AG09309 (cell line): ENCODE measurements around the gene SGF29.
A peak's percentile ranks its signal among the peaks of the same experiment; 100 is the strongest.
"Not testable (repeated sequence)": the region's sequence is repeated elsewhere in the genome, so short reads cannot be mapped to it uniquely, and the experiment has no call there.

ENCODE experiments used
- DNase-seq: peaks from one replicate; pipeline ENCODE4 v3.0.0-alpha.2; 2010; ENCODE audit warnings: low read depth
- H3K4me3 ChIP-seq: 2 replicates; pipeline ENCODE4 v1.5.1; 2011; ENCODE audit warnings: mild to moderate bottlenecking, low read depth, low read length, moderate library complexity; ENCODE audit not compliant: control insufficient read depth
- TF ChIP-seq, protein P1 (sequence below): IDR thresholded peaks from 2 replicates; pipeline ENCODE4 v1.5.1; 2011; ENCODE audit warnings: mild to moderate bottlenecking, low read depth, low read length, inconsistent platforms; ENCODE audit not compliant: insufficient read depth, control insufficient read depth; ENCODE audit errors: missing control alignments

The SGF29 gene

DNA sequence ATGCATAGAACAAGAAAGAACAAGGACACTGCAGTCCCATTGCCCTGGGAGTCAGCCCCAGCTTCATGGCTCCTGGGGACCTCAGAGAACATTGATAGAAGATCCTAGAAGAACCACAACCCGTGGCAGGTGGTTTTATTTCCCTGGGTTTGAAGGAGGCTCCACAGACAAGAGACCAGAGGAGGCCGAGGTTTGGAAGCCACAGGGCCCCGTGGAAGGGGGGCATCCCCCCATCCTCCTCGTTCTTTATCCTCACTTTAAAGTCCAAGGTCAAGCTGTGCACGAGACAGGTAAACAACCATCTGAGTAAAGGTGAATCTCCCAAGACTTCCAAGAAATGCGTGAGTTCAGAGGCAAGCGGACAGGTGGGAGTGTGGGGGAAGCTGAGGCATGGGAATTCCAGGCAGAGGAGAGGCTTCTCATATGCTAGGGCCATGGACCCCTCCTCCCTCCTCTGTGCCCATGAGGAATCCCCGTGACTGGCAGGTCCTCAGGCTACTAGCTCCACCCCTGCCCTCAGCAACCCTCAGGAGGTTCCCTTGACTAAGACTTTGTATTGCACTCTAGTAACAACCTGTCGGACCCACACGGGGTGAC, 57.0 kb downstream of the SGF29 start:
- TF ChIP-seq, protein P1, sequence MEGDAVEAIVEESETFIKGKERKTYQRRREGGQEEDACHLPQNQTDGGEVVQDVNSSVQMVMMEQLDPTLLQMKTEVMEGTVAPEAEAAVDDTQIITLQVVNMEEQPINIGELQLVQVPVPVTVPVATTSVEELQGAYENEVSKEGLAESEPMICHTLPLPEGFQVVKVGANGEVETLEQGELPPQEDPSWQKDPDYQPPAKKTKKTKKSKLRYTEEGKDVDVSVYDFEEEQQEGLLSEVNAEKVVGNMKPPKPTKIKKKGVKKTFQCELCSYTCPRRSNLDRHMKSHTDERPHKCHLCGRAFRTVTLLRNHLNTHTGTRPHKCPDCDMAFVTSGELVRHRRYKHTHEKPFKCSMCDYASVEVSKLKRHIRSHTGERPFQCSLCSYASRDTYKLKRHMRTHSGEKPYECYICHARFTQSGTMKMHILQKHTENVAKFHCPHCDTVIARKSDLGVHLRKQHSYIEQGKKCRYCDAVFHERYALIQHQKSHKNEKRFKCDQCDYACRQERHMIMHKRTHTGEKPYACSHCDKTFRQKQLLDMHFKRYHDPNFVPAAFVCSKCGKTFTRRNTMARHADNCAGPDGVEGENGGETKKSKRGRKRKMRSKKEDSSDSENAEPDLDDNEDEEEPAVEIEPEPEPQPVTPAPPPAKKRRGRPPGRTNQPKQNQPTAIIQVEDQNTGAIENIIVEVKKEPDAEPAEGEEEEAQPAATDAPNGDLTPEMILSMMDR = no peak
- no peak overlapping the region for H3K4me3 ChIP-seq
- DNase-seq = no peak

DNA sequence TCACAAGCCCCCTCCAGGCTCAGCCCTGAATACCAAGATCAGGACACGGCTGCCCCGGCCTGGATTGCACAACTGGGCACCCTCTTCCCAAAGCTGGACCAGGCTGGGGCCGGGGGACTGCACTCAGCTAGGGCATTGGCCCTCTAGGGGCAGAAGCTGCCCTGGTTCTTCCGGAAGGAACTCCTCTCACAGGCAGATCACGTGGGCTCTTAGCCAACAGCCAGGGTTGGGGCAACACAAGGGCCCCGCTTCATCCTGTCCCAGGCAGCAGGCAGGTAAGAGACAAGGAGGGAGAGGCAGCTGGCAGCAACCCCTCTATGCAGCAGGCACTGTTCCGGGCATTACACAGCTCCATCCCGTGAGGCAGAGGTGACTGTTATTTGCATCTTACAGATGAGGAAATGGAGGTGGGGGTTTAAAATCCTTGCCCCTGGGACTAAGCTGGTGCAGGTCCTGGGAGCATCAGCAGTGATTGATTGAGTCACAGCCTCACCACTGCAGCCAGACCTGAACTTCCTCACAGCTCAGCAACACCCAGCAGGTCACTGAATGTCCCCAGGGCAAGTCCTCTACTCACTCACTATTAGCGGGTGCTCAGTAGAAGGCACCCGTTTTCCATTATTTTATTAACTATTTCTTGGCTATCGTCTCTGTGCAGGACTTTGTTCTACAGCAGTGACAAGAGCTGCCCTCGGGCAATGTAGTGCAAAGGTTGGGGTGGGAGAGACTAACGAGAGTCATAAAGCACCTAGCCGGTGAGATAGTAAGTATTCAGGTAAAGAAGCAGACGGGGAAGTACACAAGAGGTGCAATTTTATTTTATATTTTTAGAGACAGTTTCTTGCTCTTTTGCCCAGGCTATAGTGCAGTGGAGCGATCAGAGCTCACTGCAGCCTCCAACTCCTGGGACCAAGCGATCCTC, 58.9 kb downstream of the SGF29 start:
- DNase-seq = not testable (repeated sequence)

DNA sequence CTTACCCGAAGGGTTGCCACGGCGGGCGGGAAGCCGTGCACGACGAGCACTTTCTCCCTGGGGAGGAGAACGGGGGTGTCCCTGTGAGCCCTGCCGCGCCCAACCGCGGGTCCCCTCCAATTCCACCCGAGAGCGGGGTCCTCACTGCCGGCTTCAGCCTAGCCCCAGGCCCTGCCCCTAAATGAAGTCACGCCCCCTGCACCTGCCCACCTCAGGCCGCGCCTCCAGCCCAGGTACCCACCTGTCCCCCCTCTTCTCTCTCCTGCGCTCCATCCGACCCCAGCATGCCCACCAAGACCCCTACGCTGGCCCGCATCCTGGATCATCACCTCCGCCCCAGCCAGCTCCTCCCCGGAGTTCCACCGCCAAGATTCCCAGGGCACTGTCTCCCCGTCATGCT, 60.2 kb downstream of the SGF29 start:
- not testable (repeated sequence) for DNase-seq, H3K4me3 ChIP-seq

More for the DNA sequence above, 58.9 kb downstream of the SGF29 start:
- not testable (repeated sequence) for H3K4me3 ChIP-seq

DNA sequence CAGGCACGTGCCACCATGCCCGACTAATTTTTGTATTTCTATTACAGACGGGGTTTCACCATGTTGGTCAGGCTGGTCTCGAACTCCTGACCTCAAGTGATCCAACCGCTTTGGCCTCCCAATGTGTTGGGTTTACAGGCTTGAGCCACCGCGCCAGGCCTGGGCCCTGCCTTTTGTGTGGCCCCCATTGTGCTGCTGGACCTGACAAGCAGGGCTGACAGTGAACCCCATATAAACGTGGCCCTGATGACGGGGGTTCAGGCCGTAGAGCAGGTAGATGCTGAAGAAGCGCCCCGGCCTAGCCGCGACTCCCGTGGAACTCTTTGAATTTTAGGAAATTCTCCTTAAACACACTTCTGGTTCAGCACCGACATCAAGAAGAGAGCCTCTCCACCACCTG, 60.8 kb downstream of the SGF29 start:
- H3K4me3 ChIP-seq = not testable (repeated sequence)

DNA sequence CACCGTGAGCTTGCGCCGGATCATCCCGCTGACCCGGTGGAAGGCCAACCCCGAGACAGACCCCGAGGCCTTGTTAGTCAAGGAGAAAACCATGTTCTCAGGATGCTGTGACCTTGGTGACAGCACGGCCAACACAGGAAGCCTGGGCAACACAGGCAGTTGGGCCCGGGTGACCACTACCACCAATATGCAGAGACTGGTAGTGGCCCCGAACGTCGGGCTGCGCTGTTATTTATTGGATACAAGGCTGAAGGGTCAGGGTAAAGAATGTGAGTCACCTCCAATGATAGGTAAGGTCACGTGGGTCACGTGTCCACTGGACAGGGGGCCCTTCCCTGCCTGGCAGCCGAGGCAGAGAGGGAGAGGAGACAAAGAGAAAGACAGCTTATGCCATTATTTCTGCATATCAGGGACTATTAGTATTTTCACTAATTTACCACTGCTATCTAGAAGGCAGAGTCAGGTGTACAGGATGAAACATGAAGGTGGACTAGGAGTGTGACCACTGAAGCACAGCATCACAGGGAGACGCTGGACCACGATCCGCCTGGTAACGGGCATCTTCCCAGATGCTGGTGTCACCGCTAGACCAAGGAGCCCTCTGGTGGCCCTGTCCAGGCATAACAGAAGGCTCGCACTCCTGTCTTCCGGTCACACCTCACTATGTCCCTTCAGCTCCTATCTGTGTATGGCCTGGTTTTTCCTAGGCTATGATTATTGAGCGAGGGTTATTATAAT, 61.9 kb downstream of the SGF29 start:
- DNase-seq, H3K4me3 ChIP-seq: not testable (repeated sequence)
- TF ChIP-seq, protein P1 = peak; percentile 60

More for the DNA sequence above, 60.8 kb downstream of the SGF29 start:
- DNase-seq = not testable (repeated sequence)

DNA sequence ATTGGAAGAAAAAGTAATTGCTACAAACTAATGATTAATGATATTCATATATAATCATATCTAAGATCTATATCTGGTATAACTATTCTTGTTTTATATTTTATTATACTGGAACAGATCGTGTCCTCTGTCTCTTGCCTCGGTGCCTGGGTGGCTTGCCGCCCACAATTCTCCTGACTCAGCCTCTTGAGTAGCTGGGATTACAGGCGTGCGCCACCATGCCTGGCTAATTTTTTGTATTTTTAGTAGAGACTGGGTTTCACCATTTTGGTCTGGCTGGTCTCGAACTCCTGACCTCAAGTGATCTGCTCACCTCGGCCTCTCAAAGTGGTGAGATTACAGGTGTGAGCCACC, 62.5 kb downstream of the SGF29 start:
- not testable (repeated sequence) for H3K4me3 ChIP-seq, DNase-seq

DNA sequence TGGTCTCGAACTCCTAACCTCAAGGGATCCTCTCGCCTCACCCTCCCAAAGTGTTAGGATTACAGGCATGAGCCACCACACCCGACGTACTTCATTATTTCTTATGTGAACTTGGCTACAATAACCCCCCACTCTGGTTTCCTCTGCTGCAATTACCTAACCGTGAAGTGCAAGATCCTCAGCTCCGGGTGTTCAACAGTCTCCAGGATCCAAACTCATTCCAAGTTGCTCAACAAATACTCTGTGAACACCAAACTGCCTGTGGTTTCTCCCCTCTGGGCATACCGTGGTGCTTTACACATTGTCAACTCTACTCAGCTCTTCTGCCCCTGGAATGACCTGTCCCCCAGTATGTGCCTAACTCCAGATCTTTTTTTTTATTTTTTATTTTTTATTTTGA, 62.9 kb downstream of the SGF29 start:
- TF ChIP-seq, protein P1 = no peak
- no peak for DNase-seq

DNA sequence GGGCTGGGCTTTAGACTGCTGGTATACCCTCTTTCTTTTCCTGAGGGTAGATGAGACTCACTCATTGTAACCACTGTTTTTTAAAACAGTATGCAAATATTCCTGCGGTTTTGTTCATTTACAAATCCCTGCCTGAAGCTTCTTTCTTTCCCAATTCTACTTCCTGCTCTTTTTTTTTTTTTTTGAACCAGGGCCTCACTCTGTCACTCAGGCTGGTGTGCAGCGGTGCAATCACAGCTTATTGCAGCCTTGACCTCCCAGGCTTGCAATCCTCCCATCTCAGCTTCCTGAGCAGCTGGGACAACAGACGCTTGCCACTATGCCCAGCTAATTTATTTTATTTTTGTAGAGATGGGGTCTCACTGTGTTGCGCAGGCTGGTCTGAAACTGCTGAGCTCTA, 64.2 kb downstream of the SGF29 start:
- H3K4me3 ChIP-seq = no peak overlapping the region
- TF ChIP-seq, protein P1 = no peak
- DNase-seq = no peak

More for the DNA sequence above, 62.9 kb downstream of the SGF29 start:
- no peak overlapping the region for H3K4me3 ChIP-seq

DNA sequence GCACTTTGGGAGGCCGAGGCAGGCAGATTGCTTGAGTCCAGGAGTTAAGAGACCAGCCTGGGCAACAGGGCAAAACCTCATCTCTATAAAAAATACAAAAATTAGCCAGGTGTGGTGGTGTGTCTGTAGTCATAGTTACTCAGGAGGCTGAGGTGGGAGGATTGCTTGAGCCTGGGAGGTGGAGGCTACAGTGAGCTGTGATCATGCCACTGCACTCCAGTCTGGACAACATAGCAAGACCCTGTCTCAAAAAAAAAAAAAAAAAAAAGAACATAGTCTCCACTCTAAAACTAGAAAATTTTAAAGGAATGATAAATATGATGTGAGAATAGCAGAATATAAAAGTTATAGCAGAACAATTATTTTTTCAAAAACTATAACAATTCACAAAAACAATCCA, 66.6 kb downstream of the SGF29 start:
- not testable (repeated sequence) for H3K4me3 ChIP-seq, DNase-seq
